HEK293 (cell line): Measurements from ENCODE around the gene HTRA2.

Experiments
- EGR2 ChIP-seq: fragments of 450-650 bp; formaldehyde crosslinking; IDR thresholded peaks from 2 replicates; pipeline ENCODE4 v1.5.1; 2016; ENCODE audit warnings: low read depth, missing biosample characterization, missing genetic modification characterization
- FEZF1 ChIP-seq: fragments of 450-650 bp; formaldehyde crosslinking; IDR thresholded peaks from 2 replicates; pipeline ENCODE4 v1.5.1; 2016; ENCODE audit warnings: missing biosample characterization, missing genetic modification characterization
- GFI1B ChIP-seq: fragments of 450-650 bp; formaldehyde crosslinking; IDR thresholded peaks from 2 replicates; pipeline ENCODE4 v1.5.1; 2016; ENCODE audit warnings: missing biosample characterization, missing genetic modification characterization
- GLIS2 ChIP-seq: fragments of 450-650 bp; formaldehyde crosslinking; IDR thresholded peaks from 2 replicates; pipeline ENCODE4 v1.5.1; 2016; ENCODE audit warnings: missing biosample characterization, missing genetic modification characterization
- HOXC10 ChIP-seq: sonication (generic); formaldehyde crosslinking; IDR thresholded peaks from 2 replicates; pipeline ENCODE4 v1.8.1; 2023; ENCODE audit warnings: mild to moderate bottlenecking, missing genetic modification reagents
- KLF7 ChIP-seq: fragments of 450-650 bp; formaldehyde crosslinking; IDR thresholded peaks from 2 replicates; pipeline ENCODE4 v1.5.1; 2016; ENCODE audit warnings: missing biosample characterization, missing genetic modification characterization, borderline replicate concordance
- KLF8 ChIP-seq: fragments of 450-650 bp; formaldehyde crosslinking; IDR thresholded peaks from 2 replicates; pipeline ENCODE4 v1.5.1; 2016; ENCODE audit warnings: missing biosample characterization, missing genetic modification characterization
- PRDM10 ChIP-seq: fragments of 450-650 bp; formaldehyde crosslinking; IDR thresholded peaks from 2 replicates; pipeline ENCODE4 v1.5.1; 2016; ENCODE audit warnings: missing biosample characterization, missing genetic modification characterization
- REPIN1 ChIP-seq: fragments of 450-650 bp; formaldehyde crosslinking; IDR thresholded peaks from 2 replicates; pipeline ENCODE4 v1.5.1; 2017; ENCODE audit warnings: missing biosample characterization, missing genetic modification characterization, low read depth
- SCRT1 ChIP-seq: fragments of 450-650 bp; formaldehyde crosslinking; IDR thresholded peaks from 2 replicates; pipeline ENCODE4 v1.5.1; 2016; ENCODE audit warnings: missing biosample characterization, missing genetic modification characterization, borderline replicate concordance
- TCF7L2 ChIP-seq: IDR thresholded peaks from 2 replicates; pipeline ENCODE4 v1.6.1; 2011; ENCODE audit warnings: low read depth, mild to moderate bottlenecking, inconsistent platforms, low read length, moderate library complexity, borderline replicate concordance
- ZBTB49 ChIP-seq: fragments of 450-650 bp; formaldehyde crosslinking; IDR thresholded peaks from 2 replicates; pipeline ENCODE4 v1.5.1; 2016; ENCODE audit warnings: missing biosample characterization, missing genetic modification characterization, low read depth
- ZBTB7A ChIP-seq: fragments of 450-650 bp; formaldehyde crosslinking; IDR thresholded peaks from 2 replicates; pipeline ENCODE4 v1.5.1; 2016; ENCODE audit warnings: low read depth, missing biosample characterization, missing genetic modification characterization
- ZIC2 ChIP-seq: fragments of 450-650 bp; formaldehyde crosslinking; IDR thresholded peaks from 2 replicates; pipeline ENCODE4 v1.5.1; 2016; ENCODE audit warnings: missing biosample characterization, missing genetic modification characterization
- ZNF121 ChIP-seq: fragments of 450-650 bp; formaldehyde crosslinking; IDR thresholded peaks from 2 replicates; pipeline ENCODE4 v1.5.1; 2016; ENCODE audit warnings: missing biosample characterization, missing genetic modification characterization
- ZNF211 ChIP-seq: fragments of 450-650 bp; formaldehyde crosslinking; IDR thresholded peaks from 2 replicates; pipeline ENCODE4 v1.5.1; 2016; ENCODE audit warnings: low read depth, missing biosample characterization, missing genetic modification characterization
- ZNF214 ChIP-seq: fragments of 450-650 bp; formaldehyde crosslinking; IDR thresholded peaks from 2 replicates; pipeline ENCODE4 v1.5.1; 2017; ENCODE audit warnings: missing biosample characterization, mild to moderate bottlenecking, missing genetic modification characterization, borderline replicate concordance
- ZNF239 ChIP-seq: fragments of 450-650 bp; formaldehyde crosslinking; IDR thresholded peaks from 2 replicates; pipeline ENCODE4 v1.5.1; 2016; ENCODE audit warnings: missing biosample characterization, missing genetic modification characterization
- ZNF280D ChIP-seq: fragments of 450-650 bp; formaldehyde crosslinking; IDR thresholded peaks from 2 replicates; pipeline ENCODE4 v1.5.1; 2016; ENCODE audit warnings: missing biosample characterization, missing genetic modification characterization
- ZNF302 ChIP-seq: fragments of 450-650 bp; formaldehyde crosslinking; IDR thresholded peaks from 2 replicates; pipeline ENCODE4 v1.5.1; 2016; ENCODE audit warnings: missing biosample characterization, missing genetic modification characterization, low read depth
- ZNF433 ChIP-seq: fragments of 450-650 bp; formaldehyde crosslinking; IDR thresholded peaks from 2 replicates; pipeline ENCODE4 v1.5.1; 2016; ENCODE audit warnings: missing biosample characterization, missing genetic modification characterization, low read depth
- ZNF48 ChIP-seq: fragments of 450-650 bp; formaldehyde crosslinking; IDR thresholded peaks from 2 replicates; pipeline ENCODE4 v1.5.1; 2016; ENCODE audit warnings: missing biosample characterization, missing genetic modification characterization
- ZNF521 ChIP-seq: fragments of 450-650 bp; formaldehyde crosslinking; IDR thresholded peaks from 2 replicates; pipeline ENCODE4 v1.5.1; 2017; ENCODE audit warnings: missing biosample characterization, mild to moderate bottlenecking, missing genetic modification characterization
- ZNF548 ChIP-seq: fragments of 450-650 bp; formaldehyde crosslinking; IDR thresholded peaks from 2 replicates; pipeline ENCODE4 v1.5.1; 2016; ENCODE audit warnings: missing biosample characterization, missing genetic modification characterization
- ZNF561 ChIP-seq: fragments of 450-650 bp; IDR thresholded peaks from 2 replicates; pipeline ENCODE4 v1.5.1; 2018; ENCODE audit warnings: missing biosample characterization, missing genetic modification characterization, borderline replicate concordance
- ZNF596 ChIP-seq: fragments of 450-650 bp; IDR thresholded peaks from 2 replicates; pipeline ENCODE4 v1.5.0; 2018; ENCODE audit warnings: missing biosample characterization, mild to moderate bottlenecking, missing genetic modification characterization, moderate library complexity
- ZNF621 ChIP-seq: fragments of 450-650 bp; formaldehyde crosslinking; IDR thresholded peaks from 2 replicates; pipeline ENCODE4 v1.5.1; 2017; ENCODE audit warnings: missing biosample characterization, missing genetic modification characterization
- ZNF639 ChIP-seq: fragments of 450-650 bp; formaldehyde crosslinking; IDR thresholded peaks from 2 replicates; pipeline ENCODE4 v1.5.1; 2016; ENCODE audit warnings: missing biosample characterization, missing genetic modification characterization
- ZNF747 ChIP-seq: fragments of 450-650 bp; formaldehyde crosslinking; IDR thresholded peaks from 2 replicates; pipeline ENCODE4 v1.5.1; 2016; ENCODE audit warnings: missing biosample characterization, missing genetic modification characterization
- ZNF843 ChIP-seq: fragments of 450-650 bp; formaldehyde crosslinking; IDR thresholded peaks from 2 replicates; pipeline ENCODE4 v1.5.1; 2016; ENCODE audit warnings: missing biosample characterization, missing genetic modification characterization

HTRA2 gene

GRCh38 chr2:74528600-74529356, 955 bp upstream of the HTRA2 start (continued):
- no peak for TF ChIP-seq PRDM10 (tag by site-specific recombination)
- no peak for TF ChIP-seq ZNF302
- 0 out of 2 replicates have a peak, but pooled peaks have one; percentile 31 for TF ChIP-seq HOXC10 (CRISPR knock-in tag)
- 0 out of 2 replicates have a peak, but pooled peaks have one; percentile 18 for TF ChIP-seq GLIS2
- TF ChIP-seq ZNF214 (tag by site-specific recombination), result no peak
- no peak for TF ChIP-seq GFI1B (tag by site-specific recombination)
- TF ChIP-seq ZNF48 (tag by site-specific recombination), result no peak
- TF ChIP-seq REPIN1, result no peak
- TF ChIP-seq ZNF239, result no peak
- no peak for TF ChIP-seq ZIC2 (tag by site-specific recombination)
- no peak for TF ChIP-seq FEZF1
- peak; percentile 46; the same call in 1 of the 2 replicates for TF ChIP-seq SCRT1
- TF ChIP-seq KLF7 (tag by site-specific recombination), result no peak
- no peak for TF ChIP-seq ZBTB49 (tag by site-specific recombination)
- TF ChIP-seq TCF7L2, result no peak
- TF ChIP-seq ZNF621, result no peak
- no peak for TF ChIP-seq ZNF121 (tag by site-specific recombination)
- no peak for TF ChIP-seq ZNF561
- TF ChIP-seq ZNF596, result no peak
- no peak for TF ChIP-seq ZNF548 (tag by site-specific recombination)
- no peak for TF ChIP-seq ZNF747 (tag by site-specific recombination)
- no peak for TF ChIP-seq ZNF280D (tag by site-specific recombination)
- no peak for TF ChIP-seq EGR2 (tag by site-specific recombination)
- no peak for TF ChIP-seq ZNF639 (tag by site-specific recombination)
- TF ChIP-seq ZNF843, result no peak
- TF ChIP-seq ZNF521 (tag by site-specific recombination), result no peak
- TF ChIP-seq ZBTB7A (tag by site-specific recombination), result 0 out of 2 replicates have a peak, but pooled peaks have one; percentile 20
- no peak for TF ChIP-seq ZNF433 (tag by site-specific recombination)
- TF ChIP-seq KLF8 (tag by site-specific recombination), result no peak
- no peak for TF ChIP-seq ZNF211 (tag by site-specific recombination)
- TF ChIP-seq, all 188 proteins: peak for 5
